Measurements from ENCODE around the gene GRM4. TPM values are rescaled to one million over a fixed set of nuclear protein-coding genes. Genes with fewer than 3 reads are reported as not detected.

GRM4 gene
- total RNA-seq, 2 donors from 2014 or later: 4.4 TPM; not detected in 1

- intact Hi-C loops (cut with DNase I): no loop called here
- Histone ChIP-seq H3K4me3 (no peak overlapping the region), H3K27ac (no peak overlapping the region), H3K27me3 (replicated peaks; ENCODE audit: insufficient read depth) (no peaks in the 10 kb centered on the region), H3K9me3 (no peaks in the 10 kb centered on the region), H3K36me3 (no peaks in the 10 kb centered on the region), H3K4me1 (replicated peaks) (peaks cover 4% of the 10 kb centered on the region)
- 89% methylated on average over 5 of the region's 5 CpGs for WGBS
- no peak for DNase-seq (ENCODE audit: low spot score)
- TF ChIP-seq POLR2AphosphoS5 (IDR thresholded peaks at IDR 0.05) (no peak), POLR2A (IDR thresholded peaks at IDR 0.05) (no peak), CTCF (IDR thresholded peaks at IDR 0.05) (no peak)
Observed at GRCh38 chr6:34000281-34000680, 145.6 kb downstream of the GRM4 start.

- no peak for DNase-seq (ENCODE audit: low spot score)
- no peak overlapping the region for H3K27ac ChIP-seq
- TF ChIP-seq CTCF (IDR thresholded peaks at IDR 0.05): no peak
- no peak for TF ChIP-seq POLR2AphosphoS5 (IDR thresholded peaks at IDR 0.05)
- TF ChIP-seq POLR2A (IDR thresholded peaks at IDR 0.05): no peak
- H3K4me1 ChIP-seq (replicated peaks): peaks cover 4% of the 10 kb centered on the region
- no peak overlapping the region for H3K4me3 ChIP-seq
- 81% methylated on average over 4 of the region's 4 CpGs for WGBS
- intact Hi-C loops (cut with DNase I): no loop called here
- no peaks in the 10 kb centered on the region for H3K36me3 ChIP-seq
- no peaks in the 10 kb centered on the region for H3K9me3 ChIP-seq
- H3K27me3 ChIP-seq (replicated peaks; ENCODE audit: insufficient read depth): no peaks in the 10 kb centered on the region
Observed at GRCh38 chr6:33999567-33999966, 146.3 kb downstream of the GRM4 start.

- peaks cover 4% of the 10 kb centered on the region for H3K4me1 ChIP-seq (replicated peaks)
- H3K27me3 ChIP-seq (replicated peaks; ENCODE audit: insufficient read depth): no peaks in the 10 kb centered on the region
- WGBS: 97% methylated on average over 5 of the region's 5 CpGs
- no peaks in the 10 kb centered on the region for H3K36me3 ChIP-seq
- no peak for DNase-seq (ENCODE audit: low spot score)
- no peak for TF ChIP-seq POLR2AphosphoS5 (IDR thresholded peaks at IDR 0.05)
- TF ChIP-seq CTCF (IDR thresholded peaks at IDR 0.05): no peak
- no peak for TF ChIP-seq POLR2A (IDR thresholded peaks at IDR 0.05)
- intact Hi-C loops (cut with DNase I): no loop called here
- no peak overlapping the region for H3K27ac ChIP-seq
- no peak overlapping the region for H3K4me3 ChIP-seq
- no peaks in the 10 kb centered on the region for H3K9me3 ChIP-seq
Observed at GRCh38 chr6:33998660-33999059, 147.2 kb downstream of the GRM4 start.

GRCh38 chr6:33997265-33997664 lies 148.6 kb downstream of the GRM4 start:
- H3K9me3 ChIP-seq: no peaks in the 10 kb centered on the region
- no peak overlapping the region for H3K27ac ChIP-seq
- intact Hi-C loops (cut with DNase I): no loop called here
- no peak overlapping the region for H3K4me3 ChIP-seq
- peaks cover 4% of the 10 kb centered on the region for H3K4me1 ChIP-seq (replicated peaks)
- TF ChIP-seq POLR2A (IDR thresholded peaks at IDR 0.05) (no peak), POLR2AphosphoS5 (IDR thresholded peaks at IDR 0.05) (no peak), CTCF (IDR thresholded peaks at IDR 0.05) (no peak)
- no peaks in the 10 kb centered on the region for H3K36me3 ChIP-seq
- DNase-seq (ENCODE audit: low spot score): no peak
- H3K27me3 ChIP-seq (replicated peaks; ENCODE audit: insufficient read depth): no peaks in the 10 kb centered on the region
- 100% methylated on average over 1 of the region's 1 CpG for WGBS

GRCh38 chr6:33996120-33996475 lies 149.8 kb downstream of the GRM4 start:
- Histone ChIP-seq H3K27ac (no peak overlapping the region), H3K4me3 (no peak overlapping the region), H3K4me1 (replicated peaks) (peaks cover 6% of the 10 kb centered on the region), H3K36me3 (no peaks in the 10 kb centered on the region), H3K9me3 (no peaks in the 10 kb centered on the region), H3K27me3 (replicated peaks; ENCODE audit: insufficient read depth) (no peaks in the 10 kb centered on the region)
- no peak for TF ChIP-seq CTCF (IDR thresholded peaks at IDR 0.05)
- no peak for TF ChIP-seq POLR2AphosphoS5 (IDR thresholded peaks at IDR 0.05)
- no peak for TF ChIP-seq POLR2A (IDR thresholded peaks at IDR 0.05)
- 55% methylated on average over 5 of the region's 5 CpGs for WGBS
- intact Hi-C loops (cut with DNase I): no loop called here
- DNase-seq (ENCODE audit: low spot score): no peak
